GM18873 (cell line): ENCODE results near the gene TMEM191C.
"Not testable (repeated sequence)": the region's sequence is repeated elsewhere in the genome, so short reads cannot be mapped to it uniquely, and the experiment has no call there.

Experiments
- ATAC-seq: cut with Tn5 transposase; IDR thresholded peaks from one replicate; pipeline ENCODE4 v1.9.1; 2021; ENCODE audit warnings: mild to moderate bottlenecking, moderate library complexity, moderate number of reproducible peaks; ENCODE audit not compliant: unreplicated experiment, low FRiP score

TMEM191C gene

DNA sequence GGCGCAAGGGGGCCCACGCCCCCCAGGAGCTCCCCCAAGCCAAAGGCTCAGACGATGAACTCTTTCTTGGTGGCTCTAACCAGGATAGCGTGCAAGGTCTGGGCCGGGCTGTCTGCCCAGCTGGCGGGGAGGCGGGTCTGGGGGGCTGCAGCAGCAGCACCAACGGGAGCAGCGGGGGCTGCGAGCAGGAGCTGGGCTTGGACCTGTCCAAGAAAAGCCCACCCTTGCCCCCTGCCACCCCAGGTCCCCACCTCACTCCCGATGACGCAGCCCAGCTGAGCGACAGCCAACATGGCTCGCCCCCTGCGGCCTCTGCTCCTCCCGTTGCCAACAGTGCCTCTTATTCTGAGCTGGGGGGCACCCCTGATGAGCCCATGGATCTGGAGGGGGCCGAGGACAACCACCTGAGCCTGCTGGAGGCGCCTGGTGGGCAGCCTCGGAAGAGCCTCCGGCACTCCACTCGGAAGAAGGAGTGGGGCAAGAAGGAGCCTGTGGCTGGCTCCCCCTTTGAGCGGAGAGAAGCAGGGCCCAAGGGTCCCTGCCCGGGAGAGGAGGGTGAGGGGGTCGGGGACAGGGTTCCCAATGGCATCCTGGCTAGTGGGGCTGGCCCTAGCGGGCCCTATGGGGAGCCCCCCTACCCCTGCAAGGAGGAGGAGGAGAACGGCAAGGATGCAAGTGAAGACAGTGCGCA is 21.6 kb upstream of the TMEM191C start:
- ATAC-seq, result no peak

- no peak for ATAC-seq
Measured at GRCh38 chr22:21446128-21446826, 20.9 kb upstream of the TMEM191C start.

- ATAC-seq, result no peak
Measured at GRCh38 chr22:21446827-21447690, 20.1 kb upstream of the TMEM191C start.

DNA sequence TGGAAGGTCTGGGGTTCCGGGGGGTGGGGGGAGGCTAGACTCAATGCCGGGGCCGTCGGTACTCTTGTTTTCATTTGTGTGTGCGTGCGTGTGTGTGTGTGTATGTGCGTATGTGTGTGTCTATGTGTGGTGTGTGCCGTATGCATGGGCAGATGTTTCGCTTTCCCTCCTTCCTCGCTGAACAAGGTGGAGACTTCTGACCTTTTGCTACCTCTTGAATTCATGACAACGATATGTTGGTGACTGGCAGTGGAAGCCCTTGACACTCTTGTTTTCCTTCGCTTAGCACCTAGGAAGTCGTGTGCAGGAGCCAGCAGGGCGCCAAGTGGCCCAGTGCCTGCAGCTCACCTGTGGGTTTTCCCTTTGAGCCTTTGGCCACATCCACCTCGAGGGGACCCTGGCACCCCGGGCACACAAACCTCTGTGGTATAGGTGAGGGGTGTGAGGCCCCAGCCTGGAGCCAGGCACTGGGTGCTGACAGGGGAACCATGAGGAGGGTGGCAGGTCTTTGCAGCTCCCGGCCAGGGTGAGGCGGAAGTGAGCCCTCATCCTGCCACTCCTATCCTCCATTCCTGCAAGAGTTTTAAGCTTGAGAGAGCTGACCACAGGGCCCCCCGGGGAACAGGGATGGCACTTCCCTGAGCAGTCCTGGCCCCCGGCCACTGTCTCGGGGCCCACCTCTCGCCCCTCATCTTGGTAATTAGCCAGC is 19.3 kb upstream of the TMEM191C start:
- ATAC-seq, result no peak

DNA sequence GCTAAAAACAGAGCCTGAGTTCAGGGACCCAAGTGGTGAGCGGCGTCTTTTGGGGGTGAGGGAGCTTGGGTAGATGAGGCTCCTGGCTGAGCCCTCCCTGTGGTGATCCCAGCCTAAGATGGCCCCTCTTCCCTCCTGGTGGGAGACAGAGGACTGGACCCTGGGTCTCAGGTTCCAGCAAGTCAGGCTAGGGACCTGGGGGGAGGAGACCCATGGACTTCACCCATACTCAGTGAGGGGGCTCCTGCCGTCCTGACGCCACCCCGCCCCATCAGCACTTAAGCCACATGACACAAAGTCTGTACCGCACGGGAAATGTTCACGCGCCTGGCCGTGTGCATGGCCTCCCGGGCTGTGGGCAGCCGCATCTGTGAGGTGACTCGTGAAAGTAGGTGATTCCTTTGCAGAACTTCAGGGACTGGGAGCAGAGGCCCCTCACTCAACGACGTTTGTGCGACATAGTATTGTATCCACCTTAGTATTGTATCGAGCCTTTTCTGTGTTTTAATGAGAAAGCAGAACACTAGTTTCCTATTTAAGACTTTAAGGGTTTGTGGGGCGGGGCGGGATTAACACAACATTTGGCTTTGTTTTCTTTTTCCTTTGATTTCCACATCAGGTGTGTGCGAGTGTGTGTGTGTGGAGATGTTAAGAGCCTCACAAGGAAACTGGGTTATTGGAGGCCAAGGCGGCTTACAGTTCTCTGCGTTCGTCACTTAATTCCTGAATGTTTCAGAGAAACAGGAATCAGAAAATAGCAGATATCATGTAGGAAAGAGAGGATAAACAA is 18.4 kb upstream of the TMEM191C start:
- ATAC-seq, result no peak

GRCh38 chr22:21449531-21450319 is 17.5 kb upstream of the TMEM191C start:
- ATAC-seq, result no peak

DNA sequence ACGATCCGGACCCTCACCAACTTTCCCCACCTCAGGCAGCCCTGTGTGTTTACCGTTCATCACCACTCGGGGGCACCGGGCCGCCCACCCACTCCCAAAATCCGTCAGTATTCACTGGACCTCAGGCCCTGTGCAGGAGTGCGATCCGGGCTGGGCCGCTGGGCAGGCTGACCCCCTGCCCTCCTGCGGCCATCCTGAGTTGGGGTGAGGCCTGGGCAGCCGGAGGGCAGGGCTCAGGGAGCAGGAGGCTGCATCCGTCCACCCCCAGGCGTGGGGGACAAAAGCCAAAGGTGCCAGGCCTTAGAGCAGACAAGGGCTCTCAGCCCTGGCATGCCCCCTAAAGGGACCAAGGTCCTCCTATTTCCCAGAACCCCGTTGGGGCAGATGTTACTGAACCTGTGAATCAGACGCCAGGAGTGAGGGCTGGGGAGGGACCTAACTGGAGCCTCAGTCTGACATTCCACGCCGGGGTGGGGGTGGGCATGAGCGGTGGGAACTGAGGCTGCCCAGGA is 16.8 kb upstream of the TMEM191C start:
- ATAC-seq, result no peak

- no peak for ATAC-seq
Measured at GRCh38 chr22:21450858-21451353, 16.3 kb upstream of the TMEM191C start.

DNA sequence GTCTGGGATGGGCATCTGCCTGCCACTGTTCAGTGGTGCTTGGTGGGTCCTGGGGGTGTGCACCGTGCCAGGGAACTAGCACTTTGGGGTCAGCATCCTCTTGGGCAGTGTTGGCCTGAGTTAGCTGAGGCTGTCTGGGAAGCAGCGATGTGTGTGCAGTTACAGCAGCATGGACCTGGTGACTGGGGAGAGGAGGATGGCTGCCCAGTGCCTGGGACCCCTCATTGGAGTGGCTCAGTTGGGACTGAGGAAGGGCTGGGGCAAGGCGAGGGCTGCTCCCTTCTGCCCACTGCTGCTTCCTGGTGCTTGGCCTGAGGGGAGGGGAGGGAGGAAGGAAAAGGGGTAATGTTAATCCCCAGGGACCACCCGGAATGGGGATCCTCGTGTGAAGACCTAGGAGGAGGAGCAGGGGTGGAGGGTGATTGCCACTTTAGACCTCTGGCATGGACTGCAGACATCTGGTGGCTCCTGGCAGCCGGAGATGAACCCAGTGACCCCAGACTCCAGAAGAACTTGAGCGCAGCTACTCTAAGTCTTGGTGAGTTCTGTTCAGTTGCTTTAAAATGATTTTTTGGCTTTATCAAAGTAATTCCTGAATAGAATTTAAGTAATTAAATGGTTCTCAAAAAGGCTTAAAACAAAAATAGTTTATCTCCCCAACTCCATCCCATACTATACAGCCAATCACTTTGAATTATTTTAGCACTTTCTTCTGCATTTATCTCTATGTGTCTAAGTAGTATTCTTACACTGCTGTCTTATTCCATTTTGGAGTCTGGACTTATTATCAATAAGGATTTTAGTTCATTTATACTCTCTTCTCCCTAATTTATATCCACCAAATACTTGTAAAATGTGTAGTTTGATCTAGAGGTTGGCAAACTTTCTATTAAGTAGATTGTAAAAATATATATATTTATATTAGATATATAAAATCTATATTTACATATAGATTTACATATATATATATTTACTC is 15.4 kb upstream of the TMEM191C start:
- no peak for ATAC-seq

DNA sequence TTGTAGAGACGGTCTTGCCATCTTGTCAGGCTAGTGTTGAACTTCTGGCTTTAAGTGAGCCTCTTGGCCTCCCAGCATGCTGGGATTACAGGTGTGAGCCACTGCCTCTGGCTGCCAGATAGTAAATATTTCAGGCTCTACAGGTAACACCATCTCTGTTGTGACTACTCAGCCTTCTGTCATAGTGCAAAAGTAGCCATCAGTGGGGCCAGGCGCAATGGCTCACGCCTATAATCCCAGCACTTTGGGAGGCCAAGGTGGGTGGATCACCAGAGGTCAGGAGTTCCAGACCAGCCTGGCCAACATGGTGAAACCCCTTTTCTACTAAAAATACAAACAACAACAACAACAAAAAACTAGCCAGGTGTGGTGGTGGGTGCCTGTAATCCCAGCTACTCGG is 14.5 kb upstream of the TMEM191C start:
- not testable (repeated sequence) for ATAC-seq

DNA sequence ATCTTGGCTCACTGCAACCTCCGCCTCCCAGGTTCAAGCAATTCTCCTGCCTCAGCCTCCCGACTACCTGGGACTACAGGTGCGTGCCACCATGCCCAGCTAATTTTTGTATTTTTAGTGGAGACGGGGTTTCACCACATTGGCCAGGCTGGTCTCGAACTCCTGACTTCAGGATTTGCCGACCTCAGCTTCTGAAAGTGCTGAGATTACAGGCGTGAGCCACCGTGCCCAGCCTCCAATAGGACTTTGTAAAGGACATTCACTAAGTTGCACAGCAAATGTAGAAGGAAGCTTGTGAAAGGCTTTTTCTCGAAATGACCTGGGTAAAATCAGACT is 12.2 kb upstream of the TMEM191C start:
- ATAC-seq, result not testable (repeated sequence)

GRCh38 chr22:21455334-21456089 is 11.7 kb upstream of the TMEM191C start:
- no peak for ATAC-seq

- no peak for ATAC-seq
Measured at GRCh38 chr22:21457023-21457787, 10.0 kb upstream of the TMEM191C start.

GRCh38 chr22:21462672-21463071 is 4.5 kb upstream of the TMEM191C start:
- not testable (repeated sequence) for ATAC-seq

GRCh38 chr22:21468194-21469096 is 1.3 kb downstream of the TMEM191C start:
- peak; percentile 80 for ATAC-seq
